ENCODE measurements around the gene SLC6A2.

Gene SLC6A2

GRCh38 chr16:55643161-55643970 is 12.4 kb upstream of the SLC6A2 start:
- TF ChIP-seq PAX5 (IDR thresholded peaks at IDR 0.05; ENCODE audit: insufficient read depth, low read length, severe bottlenecking), result no peak
- TF ChIP-seq POLR2A (IDR thresholded peaks at IDR 0.05; ENCODE audit: low read depth, low read length), result no peak
- no peak for TF ChIP-seq POU2F2 (IDR thresholded peaks at IDR 0.05; ENCODE audit: low read depth, low read length)
- TF ChIP-seq TAF1 (IDR thresholded peaks at IDR 0.05; ENCODE audit: low read depth, low read length), result no peak
- no peak for TF ChIP-seq POLR2AphosphoS5 (IDR thresholded peaks at IDR 0.05; ENCODE audit: low read depth, low read length)
- TF ChIP-seq SPI1 (IDR thresholded peaks at IDR 0.05; ENCODE audit: low read depth, low read length), result no peak
- no peak for FAIRE-seq
- DNase-seq (ENCODE audit: insufficient read length, low spot score), result no peak

GRCh38 chr16:55645986-55646385 is 9.8 kb upstream of the SLC6A2 start:
- no peak for TF ChIP-seq POLR2AphosphoS5 (IDR thresholded peaks at IDR 0.05; ENCODE audit: low read depth, low read length)
- TF ChIP-seq POLR2A (IDR thresholded peaks at IDR 0.05; ENCODE audit: low read depth, low read length), result no peak
- no peak for TF ChIP-seq TAF1 (IDR thresholded peaks at IDR 0.05; ENCODE audit: low read depth, low read length)
- TF ChIP-seq PAX5 (IDR thresholded peaks at IDR 0.05; ENCODE audit: insufficient read depth, low read length, severe bottlenecking), result no peak
- TF ChIP-seq SPI1 (IDR thresholded peaks at IDR 0.05; ENCODE audit: low read depth, low read length), result no peak
- no peak for TF ChIP-seq POU2F2 (IDR thresholded peaks at IDR 0.05; ENCODE audit: low read depth, low read length)
- DNase-seq (ENCODE audit: insufficient read length, low spot score), result no peak
- no peak for FAIRE-seq

GRCh38 chr16:55647343-55647742 is 8.4 kb upstream of the SLC6A2 start:
- DNase-seq (ENCODE audit: insufficient read length, low spot score) (no peak), FAIRE-seq (no peak)
- TF ChIP-seq POLR2A (IDR thresholded peaks at IDR 0.05; ENCODE audit: low read depth, low read length) (no peak), PAX5 (IDR thresholded peaks at IDR 0.05; ENCODE audit: insufficient read depth, low read length, severe bottlenecking) (no peak), POLR2AphosphoS5 (IDR thresholded peaks at IDR 0.05; ENCODE audit: low read depth, low read length) (no peak), TAF1 (IDR thresholded peaks at IDR 0.05; ENCODE audit: low read depth, low read length) (no peak), SPI1 (IDR thresholded peaks at IDR 0.05; ENCODE audit: low read depth, low read length) (no peak), POU2F2 (IDR thresholded peaks at IDR 0.05; ENCODE audit: low read depth, low read length) (no peak)

GRCh38 chr16:55647798-55648197 is 8.0 kb upstream of the SLC6A2 start:
- FAIRE-seq (no peak), DNase-seq (ENCODE audit: insufficient read length, low spot score) (no peak)
- no peak for TF ChIP-seq TAF1 (IDR thresholded peaks at IDR 0.05; ENCODE audit: low read depth, low read length)
- TF ChIP-seq POLR2A (IDR thresholded peaks at IDR 0.05; ENCODE audit: low read depth, low read length), result no peak
- no peak for TF ChIP-seq POLR2AphosphoS5 (IDR thresholded peaks at IDR 0.05; ENCODE audit: low read depth, low read length)
- no peak for TF ChIP-seq POU2F2 (IDR thresholded peaks at IDR 0.05; ENCODE audit: low read depth, low read length)
- TF ChIP-seq SPI1 (IDR thresholded peaks at IDR 0.05; ENCODE audit: low read depth, low read length), result no peak
- TF ChIP-seq PAX5 (IDR thresholded peaks at IDR 0.05; ENCODE audit: insufficient read depth, low read length, severe bottlenecking), result no peak

- DNase-seq (ENCODE audit: insufficient read length, low spot score), result no peak
Observed at GRCh38 chr16:55651841-55652824, 3.7 kb upstream of the SLC6A2 start.

GRCh38 chr16:55653106-55653505 is 2.7 kb upstream of the SLC6A2 start:
- FAIRE-seq, result no peak
- no peak for DNase-seq (ENCODE audit: insufficient read length, low spot score)
- TF ChIP-seq POU2F2 (IDR thresholded peaks at IDR 0.05; ENCODE audit: low read depth, low read length) (no peak), SPI1 (IDR thresholded peaks at IDR 0.05; ENCODE audit: low read depth, low read length) (no peak), POLR2AphosphoS5 (IDR thresholded peaks at IDR 0.05; ENCODE audit: low read depth, low read length) (no peak), PAX5 (IDR thresholded peaks at IDR 0.05; ENCODE audit: insufficient read depth, low read length, severe bottlenecking) (no peak), POLR2A (IDR thresholded peaks at IDR 0.05; ENCODE audit: low read depth, low read length) (no peak), TAF1 (IDR thresholded peaks at IDR 0.05; ENCODE audit: low read depth, low read length) (no peak)

More at GRCh38 chr16:55651841-55652824, 3.7 kb upstream of the SLC6A2 start:
- TF ChIP-seq PAX5 (IDR thresholded peaks at IDR 0.05; ENCODE audit: insufficient read depth, low read length, severe bottlenecking), result no peak
- TF ChIP-seq POLR2A (IDR thresholded peaks at IDR 0.05; ENCODE audit: low read depth, low read length), result no peak
- TF ChIP-seq POU2F2 (IDR thresholded peaks at IDR 0.05; ENCODE audit: low read depth, low read length), result no peak
- no peak for TF ChIP-seq TAF1 (IDR thresholded peaks at IDR 0.05; ENCODE audit: low read depth, low read length)
- no peak for TF ChIP-seq SPI1 (IDR thresholded peaks at IDR 0.05; ENCODE audit: low read depth, low read length)
- TF ChIP-seq POLR2AphosphoS5 (IDR thresholded peaks at IDR 0.05; ENCODE audit: low read depth, low read length), result no peak
- FAIRE-seq, result no peak

GRCh38 chr16:55655381-55655896 is 349 bp upstream of the SLC6A2 start:
- TF ChIP-seq POLR2A (IDR thresholded peaks at IDR 0.05; ENCODE audit: low read depth, low read length) (no peak), SPI1 (IDR thresholded peaks at IDR 0.05; ENCODE audit: low read depth, low read length) (no peak), POLR2AphosphoS5 (IDR thresholded peaks at IDR 0.05; ENCODE audit: low read depth, low read length) (no peak), POU2F2 (IDR thresholded peaks at IDR 0.05; ENCODE audit: low read depth, low read length) (no peak), TAF1 (IDR thresholded peaks at IDR 0.05; ENCODE audit: low read depth, low read length) (no peak), PAX5 (IDR thresholded peaks at IDR 0.05; ENCODE audit: insufficient read depth, low read length, severe bottlenecking) (no peak)
- FAIRE-seq, result no peak
- DNase-seq (ENCODE audit: insufficient read length, low spot score), result no peak

GRCh38 chr16:55656691-55657092 is 904 bp downstream of the SLC6A2 start:
- no peak for DNase-seq (ENCODE audit: insufficient read length, low spot score)
- FAIRE-seq, result no peak
- TF ChIP-seq TAF1 (IDR thresholded peaks at IDR 0.05; ENCODE audit: low read depth, low read length) (no peak), POLR2A (IDR thresholded peaks at IDR 0.05; ENCODE audit: low read depth, low read length) (no peak), POU2F2 (IDR thresholded peaks at IDR 0.05; ENCODE audit: low read depth, low read length) (no peak), SPI1 (IDR thresholded peaks at IDR 0.05; ENCODE audit: low read depth, low read length) (no peak), POLR2AphosphoS5 (IDR thresholded peaks at IDR 0.05; ENCODE audit: low read depth, low read length) (no peak), PAX5 (IDR thresholded peaks at IDR 0.05; ENCODE audit: insufficient read depth, low read length, severe bottlenecking) (no peak)
